Neuronal stem cell (in vitro differentiated cells): ENCODE measurements around the gene SSBP4.

Experiments used
- DNase-seq: peaks from one replicate; pipeline ENCODE4 v3.0.0-alpha.2; 2013; ENCODE audit warnings: low spot score
- H2AFZ ChIP-seq: one replicate; pipeline ENCODE4 v1.6.1; 2013; ENCODE audit warnings: mild to moderate bottlenecking, low read length, inconsistent platforms
- H2AK5ac ChIP-seq: 2 replicates; pipeline ENCODE4 v1.6.1; 2013; ENCODE audit warnings: low read depth, mild to moderate bottlenecking, inconsistent platforms, low read length, moderate library complexity, mixed read lengths
- H2BK120ac ChIP-seq: 2 replicates; pipeline ENCODE4 v1.6.1; 2013; ENCODE audit warnings: low read depth, mild to moderate bottlenecking, inconsistent platforms, low read length, moderate library complexity, mixed read lengths
- H2BK12ac ChIP-seq: one replicate; pipeline ENCODE4 v1.6.1; 2013; ENCODE audit warnings: low read length, inconsistent platforms
- H2BK15ac ChIP-seq: 2 replicates; pipeline ENCODE4 v1.6.1; 2013; ENCODE audit warnings: mild to moderate bottlenecking, low read length, inconsistent platforms, mixed read lengths
- H2BK5ac ChIP-seq: one replicate; pipeline ENCODE4 v1.6.1; 2013; ENCODE audit warnings: inconsistent platforms, mild to moderate bottlenecking, low read length, moderate library complexity
- H3K14ac ChIP-seq: one replicate; pipeline ENCODE4 v1.6.1; 2013; ENCODE audit warnings: low read length, inconsistent platforms
- H3K18ac ChIP-seq: 2 replicates; pipeline ENCODE4 v1.6.1; 2013; ENCODE audit warnings: low read length, inconsistent platforms
- H3K23ac ChIP-seq: 2 replicates; pipeline ENCODE4 v1.6.1; 2013; ENCODE audit warnings: low read depth, mild to moderate bottlenecking, mixed read lengths, low read length, inconsistent platforms; ENCODE audit not compliant: poor library complexity
- H3K27ac ChIP-seq: replicated peaks from 3 replicates; pipeline ENCODE4 v1.5.1; 2013; ENCODE audit warnings: low read length, inconsistent platforms
- H3K27me3 ChIP-seq, 3 experiments: 2 replicates each; pipeline ENCODE4 v1.6.1; 2013; ENCODE audit warnings: low read length in 3 of 3, mild to moderate bottlenecking in 2 of 3, inconsistent platforms in 1 of 3, low read depth in 1 of 3, mixed read lengths in 1 of 3, moderate library complexity in 1 of 3; ENCODE audit not compliant: control insufficient read depth in 3 of 3, insufficient read depth in 3 of 3
- H3K36me3 ChIP-seq, 2 donors: replicated peaks in 1 of 2; 2 replicates each; pipeline ENCODE4 v1.6.1; 2013; ENCODE audit warnings: low read length in 2 of 2; ENCODE audit not compliant: control insufficient read depth in 2 of 2, insufficient read depth in 2 of 2
- H3K4ac ChIP-seq: 2 replicates; pipeline ENCODE4 v1.6.1; 2013; ENCODE audit warnings: inconsistent platforms, mild to moderate bottlenecking, low read length, moderate library complexity
- H3K4me1 ChIP-seq, 2 donors: 1 replicate in 1 of 2; 2 replicates in 1 of 2; pipeline ENCODE4 v1.6.1; 2013; ENCODE audit warnings: low read length in 2 of 2, low read depth in 1 of 2; ENCODE audit not compliant: control insufficient read depth in 2 of 2, insufficient read depth in 1 of 2
- H3K4me2 ChIP-seq: one replicate; pipeline ENCODE4 v1.6.1; 2013; ENCODE audit warnings: mild to moderate bottlenecking, low read length, inconsistent platforms; ENCODE audit not compliant: insufficient read depth, poor library complexity, severe bottlenecking
- H3K4me3 ChIP-seq, 2 donors: 2 replicates each; pipeline ENCODE4 v1.5.1; 2013; ENCODE audit warnings: low read length in 2 of 2, mild to moderate bottlenecking in 2 of 2, inconsistent platforms in 1 of 2, moderate library complexity in 1 of 2
- H3K79me1 ChIP-seq: one replicate; pipeline ENCODE4 v1.6.1; 2013; ENCODE audit warnings: low read depth, mild to moderate bottlenecking, inconsistent platforms, low read length, moderate library complexity
- H3K9ac ChIP-seq: one replicate; pipeline ENCODE4 v1.6.1; 2013; ENCODE audit warnings: mild to moderate bottlenecking, low read depth, low read length, inconsistent platforms; ENCODE audit not compliant: poor library complexity
- H3K9me3 ChIP-seq, 2 donors: replicated peaks in 1 of 2; 2 replicates each; pipeline versions ENCODE3 to v1.6.1; 2013; ENCODE audit warnings: low read length in 2 of 2, mild to moderate bottlenecking in 2 of 2, inconsistent platforms in 1 of 2, low read depth in 1 of 2, mixed read lengths in 1 of 2, moderate library complexity in 1 of 2; ENCODE audit not compliant: control insufficient read depth in 2 of 2, insufficient read depth in 1 of 2
- H4K8ac ChIP-seq: one replicate; pipeline ENCODE4 v1.6.1; 2013; ENCODE audit warnings: low read depth, mild to moderate bottlenecking, inconsistent platforms, low read length, moderate library complexity
- H4K91ac ChIP-seq: one replicate; pipeline ENCODE4 v1.6.1; 2013; ENCODE audit warnings: low read length, low read depth, mild to moderate bottlenecking, inconsistent platforms; ENCODE audit not compliant: poor library complexity
- whole genome bisulfite sequencing, 2 donors: extraction: QIAGEN DNeasy Blood & Tissue Kit; methylation state at CpG; one replicate each; pipeline ENCODE4 v1.1.7; 2013; ENCODE audit warnings: missing lambda C conversion rate in 2 of 2, mixed read lengths in 1 of 2; ENCODE audit not compliant: insufficient read length in 2 of 2, insufficient replicate concordance in 1 of 2; ENCODE audit errors: extremely low coverage in 2 of 2; 5-methylcytosine and 5-hydroxymethylcytosine counted together

The SSBP4 gene

DNA sequence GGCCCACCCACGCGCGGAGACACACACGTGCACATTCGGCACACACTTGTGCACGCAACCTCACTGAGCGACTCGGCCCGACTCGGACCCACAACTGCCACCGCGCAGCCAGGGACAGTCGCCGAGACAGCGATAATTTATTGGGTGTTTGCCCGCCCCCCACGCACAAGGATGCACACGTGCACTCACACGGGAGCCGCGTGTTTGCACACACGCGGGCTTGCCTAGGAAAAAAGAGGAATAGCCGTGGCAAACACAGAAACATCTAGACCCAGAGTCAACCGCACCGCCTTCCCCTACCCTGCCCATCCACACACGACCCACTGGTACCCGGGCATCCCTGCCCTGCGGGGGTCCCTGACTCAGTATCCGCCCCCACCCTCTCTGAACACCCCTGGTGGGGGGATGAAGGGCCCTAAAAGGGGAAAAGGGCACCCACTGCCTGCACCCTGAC, 1.1 kb upstream of the SSBP4 start:
- Histone ChIP-seq H3K23ac (peak overlapping the region; percentile 94), H3K36me3 (peaks cover 0 to 9% of the 10 kb centered on the region in 2 donors), H3K4me2 (peak overlapping the region; percentile 58), H2AK5ac (peak overlapping the region; percentile 91), H3K14ac (no peak overlapping the region), H2BK120ac (peak overlapping the region; percentile 29), H4K91ac (peak overlapping the region; percentile 56), H4K8ac (no peak overlapping the region), H3K27ac (no peak overlapping the region), H3K9ac (peak overlapping the region; percentile 82), H3K18ac (peak overlapping the region; percentile 98), H2BK12ac (peak overlapping the region; percentile 100), H3K4me1 (peaks cover 27 to 60% of the 10 kb centered on the region in 2 donors), H3K9me3 (peaks cover 0 to 2% of the 10 kb centered on the region in 2 donors), H2BK5ac (peak overlapping the region; percentile 89), H3K4ac (peak overlapping the region; percentile 69), H3K27me3 (peaks cover 0 to 20% (median 0%) of the 10 kb centered on the region in 3 experiments), H2AFZ (peak overlapping the region; percentile 88), H3K4me3 (peak overlapping the region; percentile 40 to 69), H2BK15ac (peak overlapping the region; percentile 92), H3K79me1 (peaks cover 7% of the 10 kb centered on the region)
- DNase-seq, result no peak
- WGBS, 2 donors, result no CpG with 5 or more reads among the region's 30 CpGs

- Histone ChIP-seq H2BK12ac (peak overlapping the region; percentile 18), H3K4me2 (peak overlapping the region; percentile 65), H3K27me3 (peaks cover 0 to 20% (median 0%) of the 10 kb centered on the region in 3 experiments), H2BK5ac (peak overlapping the region; percentile 89), H4K8ac (no peak overlapping the region), H3K79me1 (peaks cover 11% of the 10 kb centered on the region), H3K27ac (no peak overlapping the region), H3K9me3 (peaks cover 0 to 2% of the 10 kb centered on the region in 2 donors), H2BK120ac (peak overlapping the region; percentile 29), H2AK5ac (peak overlapping the region; percentile 91), H2AFZ (peak overlapping the region; percentile 56), H3K36me3 (peaks cover 0 to 15% of the 10 kb centered on the region in 2 donors), H4K91ac (peak overlapping the region; percentile 56), H3K18ac (peak overlapping the region; percentile 22), H3K4me3 (peak overlapping the region; percentile 65 to 83), H3K4ac (no peak overlapping the region), H3K9ac (peak overlapping the region; percentile 17), H3K14ac (peak overlapping the region; percentile 33), H3K23ac (peak overlapping the region; percentile 94), H3K4me1 (peaks cover 29 to 65% of the 10 kb centered on the region in 2 donors), H2BK15ac (peak overlapping the region; percentile 92)
- DNase-seq, result no peak
- WGBS, 2 donors, result no CpG with 5 or more reads among the region's 39 CpGs
Observed at GRCh38 chr19:18418483-18419194, 559 bp upstream of the SSBP4 start.

GRCh38 chr19:18419699-18420460, 682 bp downstream of the SSBP4 start:
- peak overlapping the region; percentile 53 for H3K23ac ChIP-seq
- H2BK12ac ChIP-seq, result peak overlapping the region; percentile 90
- H3K9me3 ChIP-seq, result peaks cover 0 to 2% of the 10 kb centered on the region in 2 donors
- peak overlapping the region; percentile 83 to 86 for H3K4me3 ChIP-seq
- H3K18ac ChIP-seq, result peak overlapping the region; percentile 96
- peak overlapping the region; percentile 89 for H2BK5ac ChIP-seq
- no peak overlapping the region for H4K8ac ChIP-seq
- H4K91ac ChIP-seq, result no peak overlapping the region
- no CpG with 5 or more reads among the region's 97 CpGs for WGBS, 2 donors
- peaks cover 15% of the 10 kb centered on the region for H3K79me1 ChIP-seq
- peak overlapping the region; percentile 77 for H2BK120ac ChIP-seq
- H3K36me3 ChIP-seq, result peaks cover 0 to 15% of the 10 kb centered on the region in 2 donors
- H2AFZ ChIP-seq, result peak overlapping the region; percentile 56
- H3K27ac ChIP-seq, result no peak overlapping the region
- peak overlapping the region; percentile 91 for H3K9ac ChIP-seq
- DNase-seq, result no peak
- peak overlapping the region; percentile 92 for H3K4me2 ChIP-seq
- peak overlapping the region; percentile 82 for H3K14ac ChIP-seq
- H3K4me1 ChIP-seq, result peaks cover 39 to 68% of the 10 kb centered on the region in 2 donors
- no peak overlapping the region for H3K4ac ChIP-seq
- no peak overlapping the region for H2BK15ac ChIP-seq
- peaks cover 0 to 20% (median 0%) of the 10 kb centered on the region in 3 experiments for H3K27me3 ChIP-seq
- peak overlapping the region; percentile 77 for H2AK5ac ChIP-seq
